ENCODE data around the gene SERGEF. TPM values are rescaled to one million over a fixed set of nuclear protein-coding genes. Genes with fewer than 3 reads are reported as not detected.

SERGEF gene
- total RNA-seq, 1 donor from 2014 or later: 46.4 TPM

DNA sequence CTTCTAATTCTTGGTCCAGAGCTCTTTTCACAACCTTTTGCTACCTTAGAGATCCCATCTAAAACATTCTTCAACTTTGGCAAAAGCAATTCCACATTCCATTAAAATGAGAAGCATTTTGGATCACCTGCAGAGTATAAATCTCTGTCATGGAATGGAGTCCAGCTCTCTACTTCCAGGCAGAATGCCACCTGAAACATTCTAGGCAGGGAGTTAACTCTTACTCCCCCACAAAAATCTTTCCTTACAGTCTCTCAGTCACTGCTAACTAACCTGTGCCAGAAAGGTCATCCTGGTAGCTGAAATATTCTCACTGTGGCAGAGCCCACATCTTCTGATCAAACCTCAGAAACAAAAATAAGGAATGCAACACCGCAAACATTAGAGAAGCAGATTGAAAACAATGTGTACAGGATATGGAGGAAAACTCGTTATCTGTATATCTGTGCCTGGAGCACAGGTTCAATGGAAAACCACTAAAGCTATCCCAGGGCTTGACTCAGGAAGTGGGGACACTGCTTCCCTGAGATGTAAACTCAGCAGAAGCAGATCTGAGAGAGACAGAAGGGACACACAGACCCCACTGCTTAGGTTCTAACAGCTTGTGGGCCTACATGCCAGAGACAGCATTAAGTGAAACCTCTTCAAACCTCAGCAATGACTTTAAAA is 199.3 kb downstream of the SERGEF start:
- DNase-seq (ENCODE audit: low spot score): no peak

- no peak for DNase-seq (ENCODE audit: low spot score)
Measured at GRCh38 chr11:17812865-17813187, 200.0 kb downstream of the SERGEF start.

DNA sequence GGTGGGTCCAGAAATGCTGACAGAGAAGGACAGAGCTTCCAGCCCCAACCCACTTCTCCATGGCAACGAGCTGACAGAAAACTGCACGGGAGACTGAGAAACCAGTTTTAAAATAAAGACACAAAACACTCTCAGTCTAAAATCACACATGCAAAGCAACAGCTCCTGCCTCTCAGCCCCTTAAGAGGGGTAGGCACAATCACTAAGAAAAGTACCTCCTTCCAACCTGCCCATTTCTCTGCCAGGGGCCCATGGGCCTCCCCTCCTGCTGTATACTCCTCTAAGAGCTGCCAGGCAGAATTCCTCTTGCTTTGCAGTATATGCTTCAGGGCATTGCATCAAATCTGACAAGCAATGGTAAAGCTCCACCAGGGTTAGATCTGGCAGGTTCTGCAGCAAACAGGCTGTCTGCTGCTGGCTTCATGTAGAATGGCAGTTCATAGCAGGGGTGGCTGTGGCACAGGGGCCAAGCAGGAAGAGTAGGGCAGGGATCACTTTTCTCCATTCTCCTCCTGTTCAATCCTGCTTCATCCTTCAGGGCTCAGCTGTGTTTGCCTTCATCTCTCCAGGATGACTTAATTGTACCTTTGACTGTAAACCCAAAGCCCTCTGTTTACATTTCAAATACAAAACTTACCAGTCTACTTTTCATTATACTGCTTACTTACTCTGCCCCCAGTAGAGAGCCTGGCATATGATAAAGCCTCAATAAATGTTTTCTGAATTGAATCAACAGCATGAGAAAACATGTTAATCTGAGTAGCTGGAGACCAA is 200.6 kb downstream of the SERGEF start:
- no peak for DNase-seq (ENCODE audit: low spot score)

DNA sequence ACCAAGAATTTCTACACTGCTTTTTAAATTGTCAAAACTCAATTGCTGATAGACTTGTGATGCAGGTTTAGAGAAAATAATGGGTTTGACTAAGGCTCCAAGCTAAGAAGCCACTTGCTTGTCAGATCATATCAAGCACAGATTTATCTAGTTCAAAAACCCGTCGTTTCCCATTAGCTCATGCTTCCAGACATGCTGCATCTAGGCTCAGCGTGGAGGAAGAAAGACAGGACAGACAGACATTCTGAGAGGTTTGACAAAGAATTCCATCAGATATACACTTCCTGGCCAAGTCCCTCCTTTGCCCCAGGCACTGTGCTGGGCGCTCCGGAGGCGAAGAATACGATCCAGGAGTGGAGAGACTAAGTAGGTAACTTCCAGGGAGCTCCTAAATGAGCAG is 201.5 kb downstream of the SERGEF start:
- no peak for DNase-seq (ENCODE audit: low spot score)

GRCh38 chr11:17810746-17811145 is 202.1 kb downstream of the SERGEF start:
- DNase-seq (ENCODE audit: low spot score): no peak

- DNase-seq (ENCODE audit: low spot score): no peak
Measured at GRCh38 chr11:17810041-17810440, 202.8 kb downstream of the SERGEF start.

DNA sequence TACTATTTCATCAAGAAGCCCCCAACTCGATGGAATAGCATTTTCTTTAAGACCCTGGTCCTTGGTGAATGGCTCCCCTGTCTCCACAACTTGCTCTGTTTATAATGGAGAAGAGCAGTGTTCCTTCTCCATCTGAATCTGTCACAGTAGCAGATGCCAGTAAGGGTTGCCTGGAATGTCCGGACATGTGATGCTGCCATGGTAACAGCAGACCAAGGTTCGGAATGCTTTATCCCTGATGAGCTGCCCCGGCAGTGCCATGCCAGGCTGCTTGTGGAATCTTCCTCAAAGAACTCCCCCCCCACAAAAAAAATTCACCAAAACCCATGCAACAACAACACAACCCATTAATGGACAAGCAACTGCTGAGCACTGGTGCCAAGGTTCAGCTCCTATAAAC is 205.8 kb downstream of the SERGEF start:
- no peak for DNase-seq (ENCODE audit: low spot score)

DNA sequence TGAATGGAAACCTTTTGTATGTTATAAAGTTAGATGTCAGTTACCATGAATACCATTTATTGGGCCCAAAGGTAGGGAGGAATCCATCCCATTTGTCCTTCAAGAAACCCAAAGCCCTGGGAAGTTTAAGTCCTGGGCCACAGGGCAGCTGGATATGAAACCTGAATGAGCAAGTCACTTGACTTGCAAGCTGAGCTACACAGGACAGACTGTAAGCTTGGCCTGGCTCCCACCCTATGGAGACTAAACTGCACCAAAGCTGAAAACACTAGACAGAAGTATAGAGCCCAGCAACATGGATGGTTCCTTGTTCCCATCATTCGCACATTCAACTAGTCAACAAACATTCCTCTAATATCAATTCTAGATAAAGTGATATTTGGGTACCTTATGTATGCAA is 207.0 kb downstream of the SERGEF start:
- DNase-seq (ENCODE audit: low spot score): no peak

- DNase-seq (ENCODE audit: low spot score): no peak
Measured at GRCh38 chr11:17805043-17805442, 207.8 kb downstream of the SERGEF start.

DNA sequence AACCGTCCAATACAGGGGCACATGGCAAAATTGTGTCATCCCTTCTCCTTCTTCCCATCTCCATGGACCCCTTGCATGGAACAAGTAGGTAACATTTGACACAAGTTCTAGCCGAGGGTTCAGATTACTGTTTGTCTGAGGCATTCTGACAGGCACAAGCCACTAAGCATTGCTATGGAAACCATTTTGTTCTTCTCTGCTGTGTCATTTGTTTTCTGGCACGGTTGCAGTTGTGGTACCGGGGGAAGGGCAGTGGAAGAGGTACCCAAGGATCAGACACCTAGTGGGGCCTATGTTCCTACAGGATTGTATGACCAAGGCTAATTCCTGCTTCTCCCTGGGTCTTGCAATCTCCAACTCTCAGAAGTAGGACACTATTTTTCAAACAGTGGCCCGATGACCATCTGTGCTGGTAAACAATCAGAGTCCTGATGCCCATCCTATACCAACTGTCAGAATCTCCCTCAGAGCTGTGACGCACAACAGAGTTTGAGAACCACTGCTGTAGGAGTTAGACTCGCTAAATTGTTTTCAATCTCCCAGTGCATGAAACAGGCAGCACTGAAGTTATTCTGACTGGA is 209.0 kb downstream of the SERGEF start:
- DNase-seq (ENCODE audit: low spot score): no peak

DNA sequence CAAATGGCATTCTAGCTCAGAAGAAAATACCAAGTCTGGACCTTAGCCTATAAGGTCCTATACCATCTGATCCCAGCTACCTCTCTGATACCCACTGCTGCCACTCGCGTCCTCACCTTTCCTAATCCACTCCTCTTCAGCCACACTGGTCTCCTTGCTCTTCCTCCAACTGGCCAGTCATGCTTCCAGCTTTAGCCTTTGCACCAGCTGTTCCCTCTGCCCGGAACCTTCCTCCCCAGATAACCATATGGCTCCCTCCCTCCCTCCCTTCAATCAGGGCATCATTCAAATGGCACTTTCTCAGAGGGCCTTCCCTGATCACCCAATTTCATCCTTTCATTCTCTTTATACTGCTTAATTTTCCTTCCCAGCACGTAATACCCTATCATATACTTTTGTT is 210.4 kb downstream of the SERGEF start:
- DNase-seq (ENCODE audit: low spot score): no peak

GRCh38 chr11:17801166-17801565 is 211.7 kb downstream of the SERGEF start:
- DNase-seq (ENCODE audit: low spot score): no peak

DNA sequence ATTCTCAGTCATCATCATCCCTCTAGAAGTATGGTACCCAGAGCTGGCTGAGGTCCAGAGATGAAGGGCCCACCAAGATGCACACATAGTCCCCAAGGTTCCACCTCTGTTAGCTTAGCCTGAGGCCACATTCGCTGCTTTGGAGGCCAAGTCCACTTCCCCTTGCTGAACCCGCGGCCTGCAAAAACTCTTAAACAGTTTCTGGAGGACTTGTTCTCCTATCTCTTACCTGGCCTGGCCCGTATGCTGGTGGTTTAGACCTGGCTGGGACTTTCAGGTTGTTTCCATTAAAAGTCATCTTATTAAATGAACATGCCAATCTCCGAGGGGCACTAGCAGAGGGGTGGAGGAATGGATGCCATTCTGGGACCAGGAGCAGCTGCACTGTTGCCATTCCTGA is 213.7 kb downstream of the SERGEF start:
- DNase-seq (ENCODE audit: low spot score): no peak

- DNase-seq (ENCODE audit: low spot score): no peak
Measured at GRCh38 chr11:17798716-17799115, 214.1 kb downstream of the SERGEF start.

- DNase-seq (ENCODE audit: low spot score): peak; percentile 52
Measured at GRCh38 chr11:17798253-17798652, 214.6 kb downstream of the SERGEF start.

- DNase-seq (ENCODE audit: low spot score): no peak
Measured at GRCh38 chr11:17796154-17796553, 216.7 kb downstream of the SERGEF start.

- no peak for DNase-seq (ENCODE audit: low spot score)
Measured at GRCh38 chr11:17794981-17795380, 217.9 kb downstream of the SERGEF start.

DNA sequence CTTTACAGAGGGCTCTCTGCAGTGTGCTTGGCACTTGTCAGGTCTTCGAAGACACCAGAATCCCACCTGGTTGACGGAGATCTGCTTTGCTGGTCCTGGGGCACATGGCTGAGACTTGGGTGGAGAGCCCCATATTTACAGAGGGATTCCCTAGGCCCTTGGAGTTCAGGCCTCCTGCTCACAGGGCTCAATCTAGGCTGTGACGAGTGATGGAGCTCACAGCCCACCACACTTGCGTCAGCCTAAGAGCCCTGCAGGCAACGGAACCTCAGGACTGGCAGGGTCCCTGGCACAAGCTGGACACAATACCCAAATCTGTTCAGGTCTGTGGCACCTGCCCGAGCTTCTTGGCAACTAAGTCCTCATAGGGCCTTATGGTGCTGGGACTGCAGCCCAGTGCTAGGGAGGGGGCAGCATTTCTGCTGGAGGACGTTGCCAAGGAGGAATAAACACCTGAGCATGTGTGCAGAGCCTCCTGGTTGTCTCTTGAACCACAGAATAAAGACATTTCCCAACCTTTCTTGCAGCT is 219.1 kb downstream of the SERGEF start:
- no peak for DNase-seq (ENCODE audit: low spot score)

GRCh38 chr11:17792161-17792560 is 220.7 kb downstream of the SERGEF start:
- no peak for DNase-seq (ENCODE audit: low spot score)

GRCh38 chr11:17791144-17791543 is 221.7 kb downstream of the SERGEF start:
- no peak for DNase-seq (ENCODE audit: low spot score)

GRCh38 chr11:17790453-17790852 is 222.4 kb downstream of the SERGEF start:
- no peak for DNase-seq (ENCODE audit: low spot score)

GRCh38 chr11:17788084-17788483 is 224.8 kb downstream of the SERGEF start:
- DNase-seq (ENCODE audit: low spot score): no peak
